OCI-LY3 (cell line): ENCODE results near the gene ERICH2.
"Not testable (repeated sequence)": the region's sequence is repeated elsewhere in the genome, so short reads cannot be mapped to it uniquely, and the experiment has no call there.

ENCODE experiments used
- H2AFZ ChIP-seq: fragments of 200-600, 300-600 bp; shearing (Covaris generic); 2 replicates; pipeline ENCODE4 v1.6.0; 2014; ENCODE audit warnings: antibody characterized with exemption, low read depth, low read length
- H3K27ac ChIP-seq: fragments of 200-600, 300-600 bp; sonication (generic); 2 replicates; pipeline ENCODE4 v1.5.1; 2014; ENCODE audit warnings: mild to moderate bottlenecking, low read length, moderate library complexity, mixed read lengths
- H3K27me3 ChIP-seq: fragments of 200-600, 300-600 bp; sonication (generic); 2 replicates; pipeline ENCODE4 v1.6.1; 2014; ENCODE audit warnings: low read depth, low read length, mixed read lengths
- H3K36me3 ChIP-seq: fragments of 200-600, 300-600 bp; sonication (generic); replicated peaks from 2 replicates; pipeline ENCODE3; 2014; ENCODE audit warnings: low read depth, low read length, mixed read lengths
- H3K4me1 ChIP-seq: fragments of 300-600, 200-600 bp; sonication (generic); 2 replicates; pipeline ENCODE4 v1.6.1; 2014; ENCODE audit warnings: low read length, mixed read lengths
- H3K4me2 ChIP-seq: fragments of 200-600, 300-600 bp; sonication (generic); 2 replicates; pipeline ENCODE4 v1.6.1; 2014; ENCODE audit warnings: low read length, mixed read lengths
- H3K4me3 ChIP-seq: fragments of 300-600, 200-600 bp; sonication (generic); 2 replicates; pipeline ENCODE4 v1.5.1; 2014; ENCODE audit warnings: antibody characterized with exemption, mild to moderate bottlenecking, low read length, moderate library complexity
- H3K79me2 ChIP-seq: fragments of 300-600, 200-600 bp; shearing (Covaris generic); 2 replicates; pipeline ENCODE4 v1.6.1; 2014; ENCODE audit warnings: mild to moderate bottlenecking, low read length, mixed read lengths
- H3K9ac ChIP-seq: fragments of 300-600, 200-600 bp; shearing (Covaris generic); 2 replicates; pipeline ENCODE4 v1.6.0; 2014; ENCODE audit warnings: mild to moderate bottlenecking, low read length, moderate library complexity
- H3K9me3 ChIP-seq: fragments of 200-600, 300-600 bp; shearing (Covaris generic); 2 replicates; pipeline ENCODE4 v1.6.1; 2014; ENCODE audit warnings: low read length, mixed read lengths; ENCODE audit not compliant: insufficient read depth
- H4K20me1 ChIP-seq: fragments of 200-600, 300-600 bp; sonication (generic); 2 replicates; pipeline ENCODE4 v1.6.1; 2016; ENCODE audit warnings: low read length, mixed read lengths; ENCODE audit not compliant: insufficient read depth
- CTCF ChIP-seq: fragments of 200-600, 300-600 bp; sonication (generic); IDR thresholded peaks from 2 replicates; pipeline ENCODE4 v1.5.1; 2014; ENCODE audit warnings: antibody characterized with exemption, low read length, low read depth
- EZH2phosphoT487 ChIP-seq: fragments of 200-600 bp; shearing (Covaris generic); IDR thresholded peaks from 2 replicates; pipeline ENCODE4 v1.6.1; 2018; ENCODE audit warnings: antibody characterized with exemption, mixed run types, low read depth

ERICH2 gene

GRCh38 chr2:170733798-170734600, 36.2 kb upstream of the ERICH2 start:
- H2AFZ ChIP-seq, result no peak overlapping the region
- no peaks in the 10 kb centered on the region for H3K79me2 ChIP-seq
- no peak overlapping the region for H3K4me3 ChIP-seq
- H3K9me3 ChIP-seq, result no peaks in the 10 kb centered on the region
- H3K4me2 ChIP-seq, result no peak overlapping the region
- no peaks in the 10 kb centered on the region for H3K36me3 ChIP-seq
- TF ChIP-seq EZH2phosphoT487, result no peak
- no peak for TF ChIP-seq CTCF
- no peaks in the 10 kb centered on the region for H3K4me1 ChIP-seq
- H4K20me1 ChIP-seq, result no peaks in the 10 kb centered on the region
- H3K9ac ChIP-seq, result no peak overlapping the region
- H3K27ac ChIP-seq, result no peak overlapping the region
- peaks cover 6% of the 10 kb centered on the region for H3K27me3 ChIP-seq

- not testable (repeated sequence) for H3K4me3 ChIP-seq, H3K27ac ChIP-seq, H3K27me3 ChIP-seq, H3K36me3 ChIP-seq, H3K9ac ChIP-seq, H2AFZ ChIP-seq, H4K20me1 ChIP-seq, H3K9me3 ChIP-seq, H3K79me2 ChIP-seq, H3K4me2 ChIP-seq, H3K4me1 ChIP-seq
These were observed 35.6 kb upstream of the ERICH2 start for GRCh38 chr2:170734601-170735000.

- Histone ChIP-seq H2AFZ (no peak overlapping the region), H3K79me2 (no peaks in the 10 kb centered on the region), H3K4me3 (no peak overlapping the region), H4K20me1 (no peaks in the 10 kb centered on the region), H3K27me3 (no peaks in the 10 kb centered on the region), H3K27ac (no peak overlapping the region), H3K36me3 (no peaks in the 10 kb centered on the region), H3K4me2 (no peak overlapping the region), H3K9ac (no peak overlapping the region), H3K4me1 (no peaks in the 10 kb centered on the region), H3K9me3 (no peaks in the 10 kb centered on the region)
- TF ChIP-seq CTCF, result peak; percentile 39
- TF ChIP-seq EZH2phosphoT487, result no peak
These were observed 33.5 kb upstream of the ERICH2 start for GRCh38 chr2:170736628-170737027.

GRCh38 chr2:170737406-170737805, 32.8 kb upstream of the ERICH2 start:
- no peak for TF ChIP-seq CTCF
- TF ChIP-seq EZH2phosphoT487, result no peak
- Histone ChIP-seq H3K4me2 (no peak overlapping the region), H3K27ac (no peak overlapping the region), H4K20me1 (no peaks in the 10 kb centered on the region), H3K9me3 (no peaks in the 10 kb centered on the region), H3K4me3 (no peak overlapping the region), H3K9ac (no peak overlapping the region), H3K27me3 (peaks cover 4% of the 10 kb centered on the region; the same call in 1 of the 2 replicates), H2AFZ (no peak overlapping the region), H3K4me1 (no peaks in the 10 kb centered on the region), H3K36me3 (no peaks in the 10 kb centered on the region), H3K79me2 (no peaks in the 10 kb centered on the region)
